ENCODE results near the gene TNK2.

GRCh38 chr3:195853996-195854395 is 54.4 kb downstream of the TNK2 start:
- TF ChIP-seq CTCF (IDR thresholded peaks at IDR 0.05 in 4 of 5, conservative IDR thresholded peaks at IDR 0.05 in 1 of 5), result no peak
- TF ChIP-seq POLR2A (IDR thresholded peaks at IDR 0.05), result no peak

Measured in gastrocnemius medialis (tissue), 4 donors.